ENCODE results near the gene TLX1. TPM values are rescaled to one million over a fixed set of nuclear protein-coding genes. Genes with fewer than 3 reads are reported as not detected.

TLX1 gene
- total RNA-seq, 1 donor from 2014 or later = not detected

DNA sequence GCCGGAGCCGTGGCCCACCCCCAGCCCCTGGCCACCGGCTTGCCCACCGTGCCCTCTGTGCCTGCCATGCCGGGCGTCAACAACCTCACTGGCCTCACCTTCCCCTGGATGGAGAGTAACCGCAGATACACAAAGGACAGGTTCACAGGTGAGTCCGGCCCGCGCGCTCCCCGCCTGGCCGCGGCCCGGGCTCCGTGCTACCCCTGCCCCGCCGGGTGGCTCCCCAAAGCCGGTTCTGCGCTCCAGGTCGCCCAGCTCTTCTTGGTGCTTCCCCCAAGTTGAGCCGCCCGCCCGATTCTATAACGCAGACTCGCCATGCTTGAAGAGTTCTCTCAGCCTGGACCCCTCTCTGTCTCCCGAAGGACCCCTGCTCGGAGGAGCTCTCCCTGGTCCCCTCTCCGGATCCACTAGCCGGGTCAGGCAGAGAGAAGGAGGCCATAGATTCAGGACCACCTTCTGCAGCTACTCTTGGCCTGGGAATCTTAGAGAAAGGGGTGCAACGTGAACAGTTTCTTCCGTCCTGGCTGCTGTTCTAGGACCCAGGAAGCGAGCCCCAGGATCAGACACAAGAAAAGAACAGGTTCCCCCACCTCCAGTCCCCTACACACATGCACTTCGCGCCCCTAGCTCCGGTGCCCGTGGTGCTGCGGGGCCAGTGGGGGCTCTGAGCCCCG lies 999 bp downstream of the TLX1 start:
- Mint-ChIP-seq H3K27me3 (ENCODE audit: insufficient read depth) (peaks cover 87% of the 10 kb centered on the region), H3K27ac (peak overlapping the region; percentile 2), H3K36me3 (ENCODE audit: low read depth) (no peaks in the 10 kb centered on the region), H3K4me1 (ENCODE audit: low read depth) (peaks cover 8% of the 10 kb centered on the region), H3K4me3 (no peak overlapping the region), H3K9me3 (no peaks in the 10 kb centered on the region)
- intact Hi-C loops (cut with micrococcal nuclease) = loop anchor here (10.0 kb wide), 1 partner anchor 163 kb away; no protein-coding TSS in a partner anchor
- no peak for DNase-seq (ENCODE audit: low spot score)

DNA sequence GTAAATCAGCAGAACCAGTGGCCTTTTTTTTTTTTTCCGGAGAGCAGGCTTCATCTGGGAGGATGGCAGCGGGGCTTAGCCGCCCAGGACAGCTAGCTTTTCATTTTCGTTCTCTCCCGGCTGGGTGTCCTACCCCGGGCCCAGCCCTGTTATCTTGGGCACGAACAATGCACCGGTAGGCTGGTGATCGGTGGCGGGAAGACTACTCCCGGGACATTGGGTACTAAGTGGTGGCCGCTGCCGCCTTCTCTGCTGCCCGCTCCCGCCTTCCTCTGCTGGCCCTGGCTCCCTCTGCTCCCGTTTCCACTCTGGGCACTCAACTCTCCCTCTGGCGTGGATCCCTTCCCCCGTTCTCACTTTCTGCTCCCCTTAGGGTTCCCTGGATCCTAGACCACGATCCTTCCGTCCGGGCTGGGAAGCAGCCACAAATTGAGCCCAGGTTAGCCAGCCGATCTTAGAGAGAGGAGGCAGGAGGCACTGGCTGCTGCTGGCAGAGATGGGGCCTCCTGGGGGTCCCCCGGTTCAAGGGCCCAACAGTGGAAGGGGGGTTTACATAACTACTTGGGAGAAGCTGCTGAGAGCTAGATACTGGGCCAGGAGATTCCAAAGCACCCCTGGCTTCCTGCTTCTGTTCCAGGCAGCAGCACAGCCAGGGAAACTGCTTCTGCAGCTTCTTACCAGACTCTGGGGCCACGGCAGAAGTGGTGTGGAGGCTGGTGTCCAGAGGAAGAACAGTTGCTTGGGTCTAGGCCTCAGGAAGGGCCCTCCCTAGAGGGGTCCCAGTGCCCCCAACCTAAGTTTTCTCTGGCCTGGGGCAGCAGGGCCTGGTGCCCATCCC lies 1.8 kb downstream of the TLX1 start:
- Mint-ChIP-seq H3K4me3 (no peak overlapping the region), H3K27me3 (ENCODE audit: insufficient read depth) (peaks cover 90% of the 10 kb centered on the region), H3K27ac (peak overlapping the region; percentile 29), H3K4me1 (ENCODE audit: low read depth) (peaks cover 8% of the 10 kb centered on the region), H3K9me3 (no peaks in the 10 kb centered on the region), H3K36me3 (ENCODE audit: low read depth) (no peaks in the 10 kb centered on the region)
- DNase-seq (ENCODE audit: low spot score) = no peak
- intact Hi-C loops (cut with micrococcal nuclease) = loop anchor here (10.0 kb wide), 1 partner anchor 162 kb away; no protein-coding TSS in a partner anchor

DNA sequence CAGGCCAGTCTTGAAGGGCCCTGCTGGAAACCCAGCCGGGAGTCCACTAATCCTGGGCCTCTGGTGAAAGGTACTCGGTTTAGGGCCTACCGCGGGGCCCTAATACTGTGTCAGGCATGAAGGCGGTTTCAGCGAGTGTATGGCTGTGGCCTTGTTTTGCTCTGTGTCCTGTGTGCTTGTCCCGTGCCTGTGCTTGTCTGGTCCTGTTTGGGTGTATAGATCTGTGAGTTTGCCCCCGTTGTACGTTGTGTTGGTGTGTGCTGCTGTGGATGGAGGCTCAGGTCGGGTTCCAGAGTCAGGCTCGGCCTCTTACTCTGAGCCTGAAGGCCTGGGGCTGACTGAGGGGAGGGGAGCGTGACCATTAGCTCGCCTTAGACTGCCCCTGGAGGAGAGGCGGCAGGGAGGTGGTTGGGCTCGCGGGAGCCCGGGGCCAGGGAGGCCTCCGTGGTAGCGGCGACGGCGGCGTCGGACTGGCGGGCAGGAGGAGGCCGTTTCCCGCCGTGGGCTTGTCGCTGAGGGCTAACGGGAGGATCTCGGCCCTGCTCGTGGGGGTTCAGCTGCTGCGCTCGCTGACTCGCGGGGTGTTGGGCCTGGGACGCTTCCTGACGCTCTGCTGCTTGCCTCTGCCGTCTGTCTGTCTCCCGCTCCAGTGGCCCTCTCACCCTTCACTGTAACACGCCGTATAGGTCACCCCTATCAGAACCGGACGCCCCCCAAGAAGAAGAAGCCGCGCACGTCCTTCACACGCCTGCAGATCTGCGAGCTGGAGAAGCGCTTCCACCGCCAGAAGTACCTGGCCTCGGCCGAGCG lies 2.6 kb downstream of the TLX1 start:
- peaks cover 13% of the 10 kb centered on the region for H3K4me1 Mint-ChIP-seq (ENCODE audit: low read depth)
- intact Hi-C loops (cut with micrococcal nuclease) = loop anchor here (2.0 to 10.0 kb wide), 2 partner anchors 161 to 385 kb away; no protein-coding TSS in a partner anchor
- no peak overlapping the region for H3K4me3 Mint-ChIP-seq
- no peaks in the 10 kb centered on the region for H3K9me3 Mint-ChIP-seq
- H3K36me3 Mint-ChIP-seq (ENCODE audit: low read depth) = no peaks in the 10 kb centered on the region
- no peak for DNase-seq (ENCODE audit: low spot score)
- H3K27ac Mint-ChIP-seq = peak overlapping the region; percentile 53
- peaks cover 90% of the 10 kb centered on the region for H3K27me3 Mint-ChIP-seq (ENCODE audit: insufficient read depth)

DNA sequence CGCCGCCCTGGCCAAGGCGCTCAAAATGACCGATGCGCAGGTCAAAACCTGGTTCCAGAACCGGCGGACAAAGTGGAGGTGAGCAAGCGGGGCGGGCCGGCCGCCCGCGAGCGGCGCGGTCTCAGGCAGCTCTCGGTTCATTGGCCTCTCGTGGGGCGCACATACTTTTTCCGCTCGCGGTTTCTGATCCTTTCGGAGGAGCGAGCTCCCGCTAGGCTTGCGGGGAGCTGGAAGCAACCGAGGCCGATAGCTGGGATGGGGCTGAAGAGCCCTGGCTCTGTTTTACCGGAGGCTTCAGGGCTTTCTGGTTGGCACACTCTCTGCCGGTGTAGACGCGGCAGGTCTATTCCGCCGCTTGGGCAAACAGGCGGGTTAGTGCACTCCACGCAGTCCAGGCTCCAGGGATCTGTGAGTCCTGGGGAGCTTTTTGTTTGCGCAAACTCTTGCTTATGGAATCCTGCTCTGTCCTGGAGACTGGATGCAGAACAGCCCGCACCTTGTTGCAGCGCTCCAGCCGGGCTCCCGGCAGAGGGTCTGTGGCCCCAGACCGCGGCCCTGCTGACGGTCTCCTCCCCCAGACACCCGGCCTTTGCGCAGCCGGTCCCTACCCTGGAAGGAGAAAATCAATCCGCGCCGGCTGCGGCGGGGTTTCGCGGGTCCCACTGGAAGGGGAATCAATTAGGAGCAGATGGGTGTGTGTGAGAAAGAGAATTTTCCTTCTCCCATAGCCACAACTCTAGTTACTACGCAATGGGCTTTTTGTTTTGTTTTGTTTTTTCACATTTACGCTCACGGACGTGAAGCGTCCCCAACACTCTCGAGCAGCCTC lies 3.4 kb downstream of the TLX1 start:
- intact Hi-C loops (cut with micrococcal nuclease) = loop anchor here (2.0 to 10.0 kb wide), 5 partner anchors 160 to 1602 kb away; partner anchors contain the start of gene NKX2-3
- H3K27ac Mint-ChIP-seq = no peak overlapping the region
- no peak for DNase-seq (ENCODE audit: low spot score)
- H3K4me3 Mint-ChIP-seq = no peak overlapping the region
- no peaks in the 10 kb centered on the region for H3K9me3 Mint-ChIP-seq
- H3K27me3 Mint-ChIP-seq (ENCODE audit: insufficient read depth) = peaks cover 90% of the 10 kb centered on the region
- H3K4me1 Mint-ChIP-seq (ENCODE audit: low read depth) = peaks cover 13% of the 10 kb centered on the region
- H3K36me3 Mint-ChIP-seq (ENCODE audit: low read depth) = no peaks in the 10 kb centered on the region

DNA sequence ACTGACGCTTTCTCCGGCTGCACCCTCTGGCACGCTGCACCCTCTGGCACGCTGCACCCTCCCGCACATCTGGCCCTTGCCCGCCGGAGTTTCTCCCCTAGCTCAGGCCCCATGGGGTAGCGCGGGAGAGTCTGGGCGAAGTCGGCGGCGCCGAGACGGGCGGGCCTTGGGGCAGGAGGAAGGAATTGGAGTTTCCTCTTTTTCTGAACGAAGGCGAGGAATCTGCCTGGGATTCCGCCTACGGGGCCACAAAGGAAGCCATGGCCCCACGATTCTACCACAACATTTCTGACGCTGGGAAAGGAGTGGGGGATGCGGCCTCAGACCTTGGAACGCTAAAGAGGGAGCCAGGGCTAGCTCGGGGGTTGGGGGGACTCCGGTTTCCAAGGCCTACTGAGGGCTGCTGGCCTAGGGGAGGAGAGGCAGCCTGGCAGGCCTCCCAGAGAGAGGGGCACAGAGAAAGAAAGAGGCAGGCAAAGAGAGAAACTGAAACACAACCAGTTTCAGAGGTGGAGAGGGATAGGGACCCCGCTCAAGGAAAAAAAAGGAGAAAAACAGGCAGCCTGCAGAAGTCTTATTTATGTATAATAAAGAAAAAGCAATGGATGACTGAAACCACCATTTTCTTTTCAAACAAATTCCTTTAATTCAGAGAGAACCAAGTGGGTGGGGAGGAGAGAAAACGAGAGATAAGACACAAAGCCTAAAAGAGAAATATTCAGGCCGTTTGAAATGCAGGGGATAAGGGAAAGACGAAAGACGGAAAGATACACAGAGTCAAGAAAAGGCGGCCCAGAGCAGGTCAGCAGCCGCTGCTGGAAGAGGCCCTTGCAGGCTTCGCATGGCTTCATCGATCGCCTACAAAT lies 4.3 kb downstream of the TLX1 start:
- intact Hi-C loops (cut with micrococcal nuclease) = loop anchor here (1.0 to 10.0 kb wide), 6 partner anchors 83 to 1603 kb away; partner anchors contain the start of gene NKX2-3
- H3K36me3 Mint-ChIP-seq (ENCODE audit: low read depth) = no peaks in the 10 kb centered on the region
- peaks cover 13% of the 10 kb centered on the region for H3K4me1 Mint-ChIP-seq (ENCODE audit: low read depth)
- no peak overlapping the region for H3K4me3 Mint-ChIP-seq
- H3K27me3 Mint-ChIP-seq (ENCODE audit: insufficient read depth) = peaks cover 85% of the 10 kb centered on the region
- peak overlapping the region; percentile 71 for H3K27ac Mint-ChIP-seq
- no peak for DNase-seq (ENCODE audit: low spot score)
- no peaks in the 10 kb centered on the region for H3K9me3 Mint-ChIP-seq

DNA sequence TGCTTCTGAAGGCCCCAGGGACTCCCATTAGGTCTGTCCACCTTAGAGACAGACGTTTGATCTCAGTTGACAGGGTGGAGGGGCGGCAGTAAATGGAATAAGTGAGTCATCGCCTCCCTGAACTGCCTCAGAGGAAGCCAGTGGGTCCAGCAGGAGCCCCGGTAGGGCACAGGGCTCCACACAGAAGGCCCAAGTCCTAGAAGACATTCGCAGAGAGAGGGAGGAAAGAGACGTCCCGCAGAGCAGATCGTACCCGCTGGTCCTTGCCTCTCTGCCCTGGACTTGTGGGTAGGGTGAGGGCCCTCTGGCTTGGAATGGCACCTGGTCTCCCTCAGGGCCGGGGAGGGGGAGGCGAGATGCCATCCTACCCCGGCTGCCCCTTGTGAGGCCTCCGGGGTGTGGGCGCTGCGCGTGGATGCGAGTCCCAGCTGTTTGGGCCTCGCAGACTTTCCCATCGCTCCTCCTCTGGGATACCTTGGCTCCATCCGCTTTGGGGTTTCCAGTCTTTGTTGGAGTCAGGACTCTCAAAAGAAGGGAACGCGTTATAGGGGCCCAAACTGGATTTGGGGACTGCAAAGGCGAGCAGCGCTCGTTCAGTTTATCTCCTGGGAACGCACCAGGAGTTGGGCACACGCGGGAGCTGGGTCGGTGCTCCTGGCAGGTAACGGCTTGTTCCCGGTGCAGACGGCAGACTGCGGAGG lies 5.1 kb downstream of the TLX1 start:
- H3K36me3 Mint-ChIP-seq (ENCODE audit: low read depth) = no peaks in the 10 kb centered on the region
- intact Hi-C loops (cut with micrococcal nuclease) = loop anchor here (1.0 to 10.0 kb wide), 5 partner anchors 82 to 1604 kb away; partner anchors contain the start of gene NKX2-3
- no peak overlapping the region for H3K27ac Mint-ChIP-seq
- no peak overlapping the region for H3K4me3 Mint-ChIP-seq
- no peaks in the 10 kb centered on the region for H3K9me3 Mint-ChIP-seq
- H3K27me3 Mint-ChIP-seq (ENCODE audit: insufficient read depth) = peaks cover 84% of the 10 kb centered on the region
- peaks cover 13% of the 10 kb centered on the region for H3K4me1 Mint-ChIP-seq (ENCODE audit: low read depth)
- DNase-seq (ENCODE audit: low spot score) = no peak

DNA sequence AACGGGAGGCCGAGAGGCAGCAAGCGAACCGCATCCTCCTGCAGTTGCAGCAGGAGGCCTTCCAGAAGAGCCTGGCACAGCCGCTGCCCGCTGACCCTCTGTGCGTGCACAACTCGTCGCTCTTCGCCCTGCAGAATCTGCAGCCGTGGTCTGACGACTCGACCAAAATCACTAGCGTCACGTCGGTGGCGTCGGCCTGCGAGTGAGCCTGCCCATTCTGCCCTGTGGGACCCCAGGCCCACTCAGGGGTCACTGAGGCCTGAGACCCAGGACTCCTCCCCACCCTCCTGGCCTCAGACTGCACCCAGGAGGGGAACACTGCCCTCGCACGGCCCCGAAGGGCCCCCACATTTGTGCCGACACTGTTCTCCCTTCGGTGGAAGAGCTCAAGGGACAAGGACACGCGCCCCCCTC lies 5.6 kb downstream of the TLX1 start:
- intact Hi-C loops (cut with micrococcal nuclease) = loop anchor here (1.0 to 10.0 kb wide), 5 partner anchors 82 to 1604 kb away; partner anchors contain the start of gene NKX2-3
- DNase-seq (ENCODE audit: low spot score) = no peak
- Mint-ChIP-seq H3K36me3 (ENCODE audit: low read depth) (no peaks in the 10 kb centered on the region), H3K27me3 (ENCODE audit: insufficient read depth) (peaks cover 87% of the 10 kb centered on the region), H3K9me3 (no peaks in the 10 kb centered on the region), H3K4me1 (ENCODE audit: low read depth) (peaks cover 13% of the 10 kb centered on the region), H3K4me3 (no peak overlapping the region), H3K27ac (no peak overlapping the region)

DNA sequence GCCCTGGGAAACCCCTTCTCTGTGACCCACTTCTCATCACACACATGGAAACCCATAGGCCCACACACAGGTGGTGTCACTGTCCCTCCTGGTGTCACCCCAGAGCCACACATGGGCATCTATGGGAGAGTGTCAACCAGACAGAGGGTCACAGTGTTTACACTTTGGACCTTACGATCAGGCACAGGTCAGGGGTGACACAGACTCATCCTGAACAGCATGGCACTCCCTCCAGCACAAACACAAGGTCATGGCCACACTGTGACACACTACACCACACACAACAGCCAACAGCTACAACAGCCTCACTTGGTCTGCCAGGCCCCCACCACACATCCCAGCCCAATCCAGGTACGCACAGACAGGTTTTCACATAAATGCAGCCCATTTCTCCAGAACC lies 6.2 kb downstream of the TLX1 start:
- DNase-seq (ENCODE audit: low spot score) = no peak
- Mint-ChIP-seq H3K9me3 (no peaks in the 10 kb centered on the region), H3K27ac (no peak overlapping the region), H3K4me1 (ENCODE audit: low read depth) (peaks cover 16% of the 10 kb centered on the region), H3K4me3 (no peak overlapping the region), H3K27me3 (ENCODE audit: insufficient read depth) (peaks cover 87% of the 10 kb centered on the region), H3K36me3 (ENCODE audit: low read depth) (no peaks in the 10 kb centered on the region)
- intact Hi-C loops (cut with micrococcal nuclease) = loop anchor here (5.0 to 10.0 kb wide), 4 partner anchors 158 to 1605 kb away; partner anchors contain the start of gene NKX2-3

DNA sequence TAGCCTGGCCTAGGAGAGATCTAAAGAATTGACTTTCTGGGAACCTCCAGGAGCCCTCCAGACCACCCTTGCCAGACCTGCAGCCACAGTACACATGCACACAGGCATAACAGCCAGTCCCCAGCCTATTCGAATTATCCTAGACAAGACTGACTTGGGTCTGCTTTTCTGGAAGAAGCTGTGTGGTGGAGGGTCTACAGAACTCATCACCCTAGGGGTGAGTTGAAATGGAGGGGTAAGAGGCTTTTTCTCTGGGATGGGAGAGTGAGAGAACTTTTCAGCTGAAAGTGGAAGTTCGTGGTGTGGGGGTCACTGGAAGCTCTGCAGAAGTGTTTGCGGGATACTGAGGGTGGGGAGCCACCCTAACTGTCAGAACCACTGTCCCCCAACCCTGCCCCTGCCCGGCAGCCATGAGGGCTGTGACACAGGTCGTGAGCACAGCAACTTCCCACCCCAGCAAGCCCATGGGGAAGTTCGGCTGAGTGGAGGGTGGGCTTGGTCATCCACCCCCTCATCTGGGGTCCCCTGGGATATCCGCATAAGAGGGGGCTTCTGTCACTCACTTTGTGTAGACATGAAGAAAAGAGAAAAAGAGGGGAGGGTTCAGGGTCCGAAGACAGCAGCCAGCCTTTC lies 7.8 kb downstream of the TLX1 start:
- no peak for DNase-seq (ENCODE audit: low spot score)
- Mint-ChIP-seq H3K36me3 (ENCODE audit: low read depth) (no peaks in the 10 kb centered on the region), H3K27ac (no peak overlapping the region), H3K9me3 (no peaks in the 10 kb centered on the region), H3K4me1 (ENCODE audit: low read depth) (peaks cover 19% of the 10 kb centered on the region), H3K4me3 (no peak overlapping the region), H3K27me3 (ENCODE audit: insufficient read depth) (peaks cover 88% of the 10 kb centered on the region)
- intact Hi-C loops (cut with micrococcal nuclease) = loop anchor here (5.0 to 10.0 kb wide), 4 partner anchors 156 to 1607 kb away; partner anchors contain the start of gene NKX2-3

DNA sequence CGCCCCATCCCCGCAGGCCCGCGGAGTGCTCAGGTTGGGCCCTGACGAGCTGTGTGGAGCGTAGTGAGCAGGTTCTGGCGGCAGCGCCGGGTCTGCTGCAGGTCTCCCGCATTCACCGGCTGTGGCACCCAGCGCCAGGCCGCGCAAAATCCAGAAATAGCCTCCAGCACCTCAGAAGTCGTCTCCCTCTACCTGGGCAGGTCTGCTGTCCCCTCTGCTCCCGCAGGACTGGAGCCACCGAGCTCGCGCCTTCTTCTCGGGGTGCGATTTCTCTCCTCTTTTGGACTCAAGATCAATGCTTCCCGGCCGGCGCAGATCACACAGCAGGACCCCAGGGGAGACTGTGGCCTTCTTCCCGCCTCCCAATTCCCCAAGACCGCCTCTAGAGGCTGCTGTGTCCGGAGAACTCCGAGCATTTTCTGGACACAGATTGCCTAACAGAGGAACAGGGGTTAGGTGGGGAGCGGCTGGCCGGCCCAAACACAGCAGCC lies 8.4 kb downstream of the TLX1 start:
- Mint-ChIP-seq H3K27ac (no peak overlapping the region), H3K27me3 (ENCODE audit: insufficient read depth) (peaks cover 89% of the 10 kb centered on the region), H3K4me1 (ENCODE audit: low read depth) (peaks cover 19% of the 10 kb centered on the region), H3K9me3 (no peaks in the 10 kb centered on the region), H3K4me3 (no peak overlapping the region), H3K36me3 (ENCODE audit: low read depth) (no peaks in the 10 kb centered on the region)
- DNase-seq (ENCODE audit: low spot score) = no peak
- intact Hi-C loops (cut with micrococcal nuclease) = loop anchor here (5.0 to 10.0 kb wide), 4 partner anchors 155 to 1607 kb away; partner anchors contain the start of gene NKX2-3
